H1 (cell line): Measurements from ENCODE around the gene PLCL1. TPM values are rescaled to one million over a fixed set of nuclear protein-coding genes. Genes with fewer than 3 reads are reported as not detected.

Experiments used
- CTCF ChIA-PET: fragments of 300-600 bp; sonication (Branson Sonifier 250); formaldehyde crosslinking; loops from one replicate; lab custom pipeline; 2021; ENCODE audit not compliant: partially characterized antibody; lab: Charles Lee
- POLR2A ChIA-PET: fragments of 300-600 bp; sonication (Branson Sonifier 250); formaldehyde crosslinking; loops from one replicate; lab custom pipeline; 2021; ENCODE audit warnings: inconsistent platforms; ENCODE audit not compliant: partially characterized antibody; lab: Charles Lee
- DNase-seq, 2 experiments: peaks; one replicate each; pipeline versions ENCODE4 v3.0.0 to v3.0.0-alpha.2; 2010 to 2022; ENCODE audit warnings: low spot score in 2 of 2, low read depth in 1 of 2, mixed read lengths in 1 of 2
- FAIRE-seq: peaks from 2 replicates; lab custom pipeline; 2011; peaks lifted over from hg19 to GRCh38; lab: Jason Lieb, UNC
- H2AFZ ChIP-seq: 2 replicates; pipeline ENCODE4 v1.8.1; 2012; ENCODE audit warnings: low read length, inconsistent platforms
- H2AK5ac ChIP-seq: 2 replicates; pipeline ENCODE4 v1.6.1; 2013; ENCODE audit warnings: low read depth, low read length
- H2BK120ac ChIP-seq: replicated peaks from 2 replicates; pipeline ENCODE3; 2013; ENCODE audit warnings: low read depth, low read length, inconsistent platforms
- H2BK12ac ChIP-seq: 2 replicates; pipeline ENCODE4 v1.6.1; 2013; ENCODE audit warnings: low read depth, low read length
- H2BK15ac ChIP-seq: 2 replicates; pipeline ENCODE4 v1.6.1; 2013; ENCODE audit warnings: low read length
- H2BK20ac ChIP-seq: 2 replicates; pipeline ENCODE4 v1.6.1; 2013; ENCODE audit warnings: low read length
- H2BK5ac ChIP-seq: 2 replicates; pipeline ENCODE4 v1.6.1; 2013; ENCODE audit warnings: low read depth, low read length
- H3K14ac ChIP-seq: 2 replicates; pipeline ENCODE4 v1.6.1; 2013; ENCODE audit warnings: inconsistent platforms; ENCODE audit not compliant: insufficient read length
- H3K18ac ChIP-seq: 2 replicates; pipeline ENCODE4 v1.6.1; 2013; ENCODE audit warnings: low read length; ENCODE audit errors: extremely low read depth
- H3K23ac ChIP-seq: 2 replicates; pipeline ENCODE4 v1.6.1; 2013; ENCODE audit warnings: inconsistent platforms; ENCODE audit not compliant: insufficient read length
- H3K23me2 ChIP-seq: 2 replicates; pipeline ENCODE4 v1.6.1; 2013; ENCODE audit warnings: low read depth, low read length
- H3K27ac ChIP-seq: 2 replicates; pipeline ENCODE4 v1.6.1; 2011; ENCODE audit warnings: low read depth, low read length, inconsistent platforms
- H3K27me3 ChIP-seq, 4 experiments: replicated peaks in 1 of 4; 1 replicate in 1 of 4; 2 replicates in 3 of 4; pipeline versions ENCODE4 v1.6.1 to v1.8.1; 2011 to 2013; ENCODE audit warnings: low read length in 3 of 4, mild to moderate bottlenecking in 3 of 4, inconsistent platforms in 2 of 4, mixed read lengths in 2 of 4, moderate library complexity in 1 of 4; ENCODE audit not compliant: control insufficient read depth in 3 of 4, insufficient read depth in 3 of 4; ENCODE audit errors: extremely low read depth in 1 of 4
- H3K36me3 ChIP-seq, 4 experiments: 2 replicates each; pipeline versions ENCODE4 v1.6.1 to v1.8.1; 2011 to 2013; ENCODE audit warnings: mild to moderate bottlenecking in 4 of 4, low read length in 3 of 4, moderate library complexity in 2 of 4, control low read depth in 1 of 4, inconsistent platforms in 1 of 4; ENCODE audit not compliant: insufficient read depth in 4 of 4, control insufficient read depth in 2 of 4
- H3K4ac ChIP-seq: replicated peaks from 2 replicates; pipeline ENCODE3; 2013; ENCODE audit warnings: low read length, low read depth, mixed read lengths, inconsistent platforms; ENCODE audit not compliant: insufficient read length
- H3K4me1 ChIP-seq, 4 experiments: replicated peaks in 1 of 4; 1 replicate in 1 of 4; 2 replicates in 3 of 4; pipeline versions ENCODE4 v1.6.1 to v1.8.1; 2011 to 2013; ENCODE audit warnings: low read length in 3 of 4, inconsistent platforms in 2 of 4, mixed read lengths in 1 of 4; ENCODE audit not compliant: insufficient read depth in 4 of 4, control insufficient read depth in 3 of 4
- H3K4me2 ChIP-seq, 2 experiments: 2 replicates each; pipeline versions ENCODE4 v1.6.1 to v1.8.1; 2011 to 2013; ENCODE audit warnings: low read depth in 2 of 2, low read length in 2 of 2, control low read depth in 1 of 2, inconsistent platforms in 1 of 2, mild to moderate bottlenecking in 1 of 2; ENCODE audit not compliant: insufficient read depth in 1 of 2
- H3K4me3 ChIP-seq, 4 experiments: fragments of 200-600, 300-600 bp in 1 of 4; sonication (generic), shearing (Covaris generic), sonication (Bioruptor Twin) in 1 of 4; 2 replicates each; pipeline versions ENCODE4 v1.5.1 to v1.8.1; 2011 to 2016; ENCODE audit warnings: low read length in 4 of 4, low read depth in 3 of 4, control low read depth in 2 of 4, inconsistent platforms in 2 of 4, mild to moderate bottlenecking in 2 of 4, mixed read lengths in 1 of 4, moderate library complexity in 1 of 4; ENCODE audit not compliant: insufficient read depth in 2 of 4; ENCODE audit errors: extremely low read depth in 1 of 4
- H3K56ac ChIP-seq: replicated peaks from 2 replicates; pipeline ENCODE3; 2013; ENCODE audit warnings: low read depth, mild to moderate bottlenecking, mixed read lengths, low read length, inconsistent platforms; ENCODE audit not compliant: insufficient read length
- H3K79me1 ChIP-seq: 2 replicates; pipeline ENCODE4 v1.6.1; 2013; ENCODE audit warnings: low read depth, low read length, control low read depth
- H3K79me2 ChIP-seq, 2 experiments: 2 replicates each; pipeline versions ENCODE4 v1.6.1 to v1.8.1; 2012 to 2013; ENCODE audit warnings: low read length in 2 of 2, mild to moderate bottlenecking in 2 of 2, inconsistent platforms in 1 of 2; ENCODE audit not compliant: insufficient read depth in 2 of 2, control insufficient read depth in 1 of 2
- H3K9ac ChIP-seq, 4 experiments: replicated peaks in 1 of 4; 1 replicate in 1 of 4; 2 replicates in 3 of 4; pipeline versions ENCODE4 v1.6.1 to v1.8.1; 2011 to 2013; ENCODE audit warnings: low read depth in 3 of 4, low read length in 3 of 4, control low read depth in 2 of 4, mild to moderate bottlenecking in 2 of 4, moderate library complexity in 2 of 4, inconsistent platforms in 1 of 4; ENCODE audit errors: extremely low read depth in 1 of 4
- H3K9me3 ChIP-seq, 2 experiments: 2 replicates each; pipeline versions ENCODE4 v1.6.1 to v1.8.1; 2012 to 2013; ENCODE audit warnings: mild to moderate bottlenecking in 2 of 2, moderate library complexity in 2 of 2, control low read depth in 1 of 2, inconsistent platforms in 1 of 2, low read depth in 1 of 2, low read length in 1 of 2, mixed read lengths in 1 of 2; ENCODE audit not compliant: insufficient read depth in 2 of 2
- H4K20me1 ChIP-seq, 2 experiments: replicated peaks in 1 of 2; 2 replicates each; pipeline versions ENCODE3 to v1.8.1; 2011 to 2013; ENCODE audit warnings: inconsistent platforms in 2 of 2, low read length in 2 of 2, mild to moderate bottlenecking in 1 of 2; ENCODE audit not compliant: insufficient read depth in 2 of 2, control insufficient read depth in 1 of 2
- H4K5ac ChIP-seq: 2 replicates; pipeline ENCODE4 v1.6.1; 2013; ENCODE audit warnings: low read length, low read depth, mixed read lengths, inconsistent platforms; ENCODE audit not compliant: insufficient read length
- H4K8ac ChIP-seq: 2 replicates; pipeline ENCODE4 v1.8.0; 2013; ENCODE audit warnings: mild to moderate bottlenecking, moderate library complexity, low read length, inconsistent platforms; ENCODE audit not compliant: insufficient read depth; ENCODE audit errors: extremely low read depth
- H4K91ac ChIP-seq: replicated peaks from 2 replicates; pipeline ENCODE3; 2013; ENCODE audit warnings: low read length, mixed read lengths, inconsistent platforms; ENCODE audit not compliant: insufficient read length
- ASH2L ChIP-seq: fragments of 200-600, 300-600 bp; sonication (generic); IDR thresholded peaks from one replicate; pipeline ENCODE4 v1.7.1; 2017; ENCODE audit warnings: low read length
- CBX5 ChIP-seq: fragments of 300-800, 300-1000 bp; sonication (generic); IDR thresholded peaks from 2 replicates; pipeline ENCODE4 v1.7.1; 2016; ENCODE audit warnings: antibody characterized with exemption, low read length, low read depth
- CREB1 ChIP-seq: IDR thresholded peaks from 2 replicates; pipeline ENCODE4 v1.6.1; 2012; ENCODE audit warnings: inconsistent platforms
- CTBP2 ChIP-seq: IDR thresholded peaks from 2 replicates; pipeline ENCODE4 v1.7.0; 2011; ENCODE audit warnings: borderline replicate concordance, mild to moderate bottlenecking, moderate library complexity, mixed read lengths, low read length; ENCODE audit not compliant: insufficient read depth, insufficient read length
- EGR1 ChIP-seq: IDR thresholded peaks from 2 replicates; pipeline ENCODE4 v1.6.1; 2011; ENCODE audit warnings: low read depth, low read length, borderline replicate concordance
- FOSL1 ChIP-seq: IDR thresholded peaks from 2 replicates; pipeline ENCODE4 v1.6.1; 2011; ENCODE audit warnings: mild to moderate bottlenecking, low read depth, low read length, moderate library complexity; ENCODE audit not compliant: insufficient read depth
- HDAC2 ChIP-seq, 2 experiments: fragments of 300-600 bp in 1 of 2; sonication (generic) in 1 of 2; IDR thresholded peaks; 2 replicates each; pipeline ENCODE4 v1.6.1; 2011 to 2012; ENCODE audit warnings: low read depth in 2 of 2, low read length in 2 of 2, mild to moderate bottlenecking in 2 of 2, moderate library complexity in 2 of 2, borderline replicate concordance in 1 of 2, inconsistent platforms in 1 of 2
- JUND ChIP-seq: IDR thresholded peaks from 2 replicates; pipeline ENCODE4 v1.6.1; 2011; ENCODE audit warnings: mild to moderate bottlenecking, improper control_type of control experiment, low read length
- NRF1 ChIP-seq: IDR thresholded peaks from 2 replicates; pipeline ENCODE4 v1.6.1; 2011; ENCODE audit warnings: mild to moderate bottlenecking, low read depth, low read length, improper control_type of control experiment
- POLR2A ChIP-seq, 2 experiments: IDR thresholded peaks; 1 replicate in 1 of 2; 2 replicates in 1 of 2; pipeline ENCODE4 v1.6.1; 2011; ENCODE audit warnings: low read depth in 2 of 2, low read length in 2 of 2, mild to moderate bottlenecking in 2 of 2; ENCODE audit errors: control extremely low read depth in 1 of 2
- POU5F1 ChIP-seq: IDR thresholded peaks from 2 replicates; pipeline ENCODE4 v1.6.1; 2011; ENCODE audit warnings: low read depth, mild to moderate bottlenecking, low read length, moderate library complexity
- RBBP5 ChIP-seq: IDR thresholded peaks from 2 replicates; pipeline ENCODE4 v1.7.1; 2012; ENCODE audit warnings: low read depth, mild to moderate bottlenecking, inconsistent platforms, low read length, moderate library complexity, borderline replicate concordance
- SP1 ChIP-seq: IDR thresholded peaks from 2 replicates; pipeline ENCODE4 v1.6.1; 2011; ENCODE audit warnings: low read depth, low read length
- SUZ12 ChIP-seq: fragments of 200-600 bp; sonication (generic); IDR thresholded peaks from 2 replicates; pipeline ENCODE4 v1.6.1; 2012; ENCODE audit warnings: mild to moderate bottlenecking, inconsistent platforms, low read length, moderate library complexity, mixed read lengths
- TBP ChIP-seq: IDR thresholded peaks from 2 replicates; pipeline ENCODE4 v1.6.1; 2011; ENCODE audit warnings: low read depth, low read length, improper control_type of control experiment
- YY1 ChIP-seq: IDR thresholded peaks from 2 replicates; pipeline ENCODE4 v1.6.1; 2011; ENCODE audit warnings: low read depth, mild to moderate bottlenecking, low read length
- WGBS, 2 experiments: shearing (Covaris generic) in 1 of 2; methylation state at CpG; one replicate each; pipeline versions ENCODE4 v1.1.6 to v1.1.7; 2013 to 2015; ENCODE audit warnings: low lambda C conversion rate in 2 of 2, mixed read lengths in 2 of 2, inconsistent platforms in 1 of 2, low coverage in 1 of 2, missing lambda C conversion rate in 1 of 2; ENCODE audit not compliant: insufficient replicate concordance in 2 of 2, insufficient coverage in 1 of 2, insufficient read length in 1 of 2; ENCODE audit errors: extremely low coverage in 1 of 2, missing lambda C conversion rate in 1 of 2; 5-methylcytosine and 5-hydroxymethylcytosine counted together
- polyA plus RNA-seq, 7 experiments: library from polyadenylated mRNA; depleted of rRNA in 3 of 7; stranded (reverse) in 5 of 7; unstranded in 2 of 7; fragments of >200 nt in 5 of 7; fragments of 200-250 nt in 2 of 7; gene quantifications; 1 replicate in 5 of 7; 2 replicates in 1 of 7; 4 replicates in 1 of 7; pipeline versions ENCODE4 v1.2.1 to v1.2.3, GENCODE V29; 2011 to 2013; ENCODE audit warnings: missing spikeins in 2 of 7, mixed read lengths in 2 of 7
- total RNA-seq: library from RNA; stranded (reverse); fragmentation: NEBNext Ultra II Directional; extraction: Animal tissue kit (Norgen Biotek cat#: 25700); gene quantifications from 2 replicates; pipeline ENCODE4 v1.2.1, GENCODE V29; 2021

PLCL1 gene
- total and polyA plus RNA-seq, 2 of the 8 experiments (the other 6 are each of a cell fraction or from before 2014, with no cell fraction given) = not detected

- Histone ChIP-seq H3K4me1 (no peaks in the 10 kb centered on the region), H3K36me3 (no peaks in the 10 kb centered on the region), H3K79me1 (no peaks in the 10 kb centered on the region), H3K23me2 (no peaks in the 10 kb centered on the region), H3K9me3 (no peaks in the 10 kb centered on the region), H2BK15ac (no peak overlapping the region), H3K27me3 (no peaks in the 10 kb centered on the region), H4K91ac (no peak overlapping the region), H3K18ac (no peak overlapping the region), H3K9ac (no peak overlapping the region), H3K4ac (no peak overlapping the region), H3K4me2 (no peak overlapping the region), H2BK20ac (no peak overlapping the region), H2AK5ac (no peak overlapping the region), H3K23ac (no peak overlapping the region), H4K5ac (no peak overlapping the region), H3K4me3 (no peak overlapping the region), H4K8ac (no peak overlapping the region), H3K79me2 (no peaks in the 10 kb centered on the region), H4K20me1 (no peaks in the 10 kb centered on the region), H3K14ac (no peak overlapping the region), H3K27ac (no peak overlapping the region), H2BK120ac (no peak overlapping the region), H2AFZ (no peak overlapping the region; the same call in 1 of the 2 replicates), H3K56ac (no peak overlapping the region), H2BK12ac (no peak overlapping the region), H2BK5ac (no peak overlapping the region)
- ChIA-PET CTCF (interaction anchor here (0.9 to 5.9 kb wide), 16 partner anchors 10 to 346 kb away, joined by 3 to 43 read pairs (median 4); no protein-coding TSS in a partner anchor), POLR2A (no interaction called here)
- WGBS, 2 experiments = 81% methylated on average over 1 of the region's 1 CpG; no CpG with 5 or more reads in 1 of the 2 experiments
- FAIRE-seq (no peak), DNase-seq (no peak)
- no peak for TF ChIP-seq CTBP2
- TF ChIP-seq YY1 = no peak
- no peak for TF ChIP-seq FOSL1
- no peak for TF ChIP-seq RBBP5
- no peak for TF ChIP-seq JUND
- no peak for TF ChIP-seq POLR2A (IDR thresholded peaks at IDR 0.05; ENCODE audit: control extremely low read depth in 1 of 2, low read depth in 2 of 2, low read length in 2 of 2)
- TF ChIP-seq CREB1 = no peak
- TF ChIP-seq HDAC2 (IDR thresholded peaks at IDR 0.05; ENCODE audit: borderline replicate concordance in 1 of 2, low read depth in 2 of 2, low read length in 2 of 2) = no peak
- TF ChIP-seq SUZ12 = no peak
- TF ChIP-seq EGR1 = no peak
- TF ChIP-seq TBP = no peak
- TF ChIP-seq NRF1 = no peak
- no peak for TF ChIP-seq SP1
- TF ChIP-seq ASH2L = no peak
- TF ChIP-seq POU5F1 = no peak
- no peak for TF ChIP-seq CBX5
These were observed 248.8 kb downstream of the PLCL1 start for GRCh38 chr2:198053148-198053547.
